Endothelial cell (in vitro differentiated cells): ENCODE measurements around the gene ASCC1. TPM values are rescaled to one million over a fixed set of nuclear protein-coding genes. Genes with fewer than 3 reads are reported as not detected.

ENCODE experiments used
- DNase-seq: peaks from one replicate; pipeline ENCODE4 v3.0.0; 2021; ENCODE audit warnings: low spot score
- H3K27ac Mint-ChIP-seq: one replicate; pipeline ENCODE4 v1.8.0; 2021; ENCODE audit warnings: mixed read lengths, inconsistent platforms; ENCODE audit not compliant: unreplicated experiment
- H3K27me3 Mint-ChIP-seq: one replicate; pipeline ENCODE4 v1.8.0; 2021; ENCODE audit warnings: mild to moderate bottlenecking, moderate library complexity, mixed read lengths, inconsistent platforms; ENCODE audit not compliant: unreplicated experiment
- H3K36me3 Mint-ChIP-seq: one replicate; pipeline ENCODE4 v1.8.0; 2021; ENCODE audit warnings: mild to moderate bottlenecking, low read depth, mixed read lengths, inconsistent platforms; ENCODE audit not compliant: unreplicated experiment
- H3K4me1 Mint-ChIP-seq: one replicate; pipeline ENCODE4 v1.8.0; 2021; ENCODE audit warnings: mild to moderate bottlenecking, mixed read lengths, inconsistent platforms; ENCODE audit not compliant: unreplicated experiment
- H3K4me3 Mint-ChIP-seq: one replicate; pipeline ENCODE4 v1.8.0; 2021; ENCODE audit warnings: mild to moderate bottlenecking, mixed read lengths, inconsistent platforms; ENCODE audit not compliant: unreplicated experiment
- H3K9me3 Mint-ChIP-seq: one replicate; pipeline ENCODE4 v1.8.0; 2021; ENCODE audit warnings: mixed read lengths, inconsistent platforms; ENCODE audit not compliant: unreplicated experiment
- CTCF ChIP-seq: fragments of 200-600 bp; sonication (generic); IDR thresholded peaks from one replicate; pipeline ENCODE4 v1.5.0; 2021; ENCODE audit warnings: antibody characterized with exemption; ENCODE audit not compliant: unreplicated experiment
- total RNA-seq: library from RNA; stranded (reverse); fragmentation: NEBNext Ultra II Directional; extraction: Animal tissue kit (Norgen Biotek cat#: 25700); gene quantifications from one replicate; pipeline ENCODE4 v1.2.1, GENCODE V29; 2021; ENCODE audit not compliant: unreplicated experiment

ASCC1 gene
- total RNA-seq, 1 donor from 2014 or later, result 32.1 TPM

- peaks cover 4% of the 10 kb centered on the region for H3K4me1 Mint-ChIP-seq
- H3K4me3 Mint-ChIP-seq, result no peak overlapping the region
- H3K36me3 Mint-ChIP-seq, result peaks cover 6% of the 10 kb centered on the region
- TF ChIP-seq CTCF, result no peak
- H3K9me3 Mint-ChIP-seq, result no peaks in the 10 kb centered on the region
- H3K27me3 Mint-ChIP-seq, result peaks cover 9% of the 10 kb centered on the region
- DNase-seq, result no peak
- no peak overlapping the region for H3K27ac Mint-ChIP-seq
Observed at GRCh38 chr10:72081210-72081609, 134.9 kb downstream of the ASCC1 start.

GRCh38 chr10:72080042-72080975, 135.8 kb downstream of the ASCC1 start:
- no peak overlapping the region for H3K4me3 Mint-ChIP-seq

GRCh38 chr10:72079356-72079755, 136.7 kb downstream of the ASCC1 start:
- DNase-seq, result no peak
- TF ChIP-seq CTCF, result no peak
- no peaks in the 10 kb centered on the region for H3K36me3 Mint-ChIP-seq
- no peak overlapping the region for H3K4me3 Mint-ChIP-seq
- no peak overlapping the region for H3K27ac Mint-ChIP-seq
- H3K27me3 Mint-ChIP-seq, result peaks cover 7% of the 10 kb centered on the region
- no peaks in the 10 kb centered on the region for H3K4me1 Mint-ChIP-seq
- H3K9me3 Mint-ChIP-seq, result no peaks in the 10 kb centered on the region

More at GRCh38 chr10:72080042-72080975, 135.8 kb downstream of the ASCC1 start:
- DNase-seq, result no peak
- Mint-ChIP-seq H3K27me3 (peaks cover 7% of the 10 kb centered on the region), H3K27ac (no peak overlapping the region), H3K9me3 (no peaks in the 10 kb centered on the region), H3K4me1 (no peaks in the 10 kb centered on the region), H3K36me3 (peaks cover 3% of the 10 kb centered on the region)
- TF ChIP-seq CTCF, result no peak

- Mint-ChIP-seq H3K4me1 (no peaks in the 10 kb centered on the region), H3K27me3 (peaks cover 5% of the 10 kb centered on the region), H3K27ac (no peak overlapping the region), H3K9me3 (no peaks in the 10 kb centered on the region), H3K36me3 (no peaks in the 10 kb centered on the region), H3K4me3 (no peak overlapping the region)
- no peak for DNase-seq
- TF ChIP-seq CTCF, result no peak
Observed at GRCh38 chr10:72077275-72077990, 138.6 kb downstream of the ASCC1 start.
